Uterus (tissue), 4 donors: ENCODE measurements around the gene FCRL1. TPM values are rescaled to one million over a fixed set of nuclear protein-coding genes. Genes with fewer than 3 reads are reported as not detected.

Source experiments
- DNase-seq, 2 donors: peaks; one replicate each; pipeline ENCODE4 v3.0.0-alpha.2; 2019 to 2020
- H3K27ac ChIP-seq, 2 donors: fragments of 200-600 bp; sonication (generic); 1 replicate in 1 of 2; 2 replicates in 1 of 2; pipeline ENCODE4 v1.5.1; 2016 to 2018
- H3K27me3 ChIP-seq, 2 donors: fragments of 200-600 bp; sonication (generic); one replicate each; pipeline ENCODE4 v1.5.1; 2018 to 2019; ENCODE audit warnings: control low read depth in 1 of 2
- H3K36me3 ChIP-seq, 2 donors: fragments of 200-600 bp; sonication (generic); one replicate each; pipeline ENCODE4 v1.5.1; 2019; ENCODE audit warnings: control low read depth in 1 of 2
- H3K4me1 ChIP-seq, 2 donors: fragments of 200-600 bp; sonication (generic); one replicate each; pipeline ENCODE4 v1.5.1; 2018 to 2019; ENCODE audit warnings: control low read depth in 1 of 2
- H3K4me3 ChIP-seq, 2 donors: fragments of 200-600 bp; sonication (generic); 1 replicate in 1 of 2; 2 replicates in 1 of 2; pipeline ENCODE4 v1.5.1; 2018 to 2019; ENCODE audit warnings: mild to moderate bottlenecking in 1 of 2
- H3K9me3 ChIP-seq, 2 donors: fragments of 200-600 bp; sonication (generic); one replicate each; pipeline ENCODE4 v1.5.1; 2019; ENCODE audit warnings: control low read depth in 1 of 2
- POLR2A ChIP-seq, 2 donors: fragments of 450-650 bp; IDR thresholded peaks; one replicate each; pipeline ENCODE4 v1.6.1; 2016; ENCODE audit warnings: antibody characterized with exemption in 2 of 2, mild to moderate bottlenecking in 1 of 2, moderate library complexity in 1 of 2
- intact Hi-C: fragments of 100-400 bp; cut with DNase I; formaldehyde crosslinking; loops from one replicate; pipeline ENCODE4 v1.15.1; 2023; ENCODE audit warnings: low total_unique reads
- total RNA-seq, 4 donors: library from RNA; depleted of rRNA in 3 of 4; stranded (reverse); fragments of >200 nt in 3 of 4; gene quantifications; one replicate each; pipeline versions ENCODE4 v1.1.0 to v1.2.4, GENCODE V29; 2014 to 2023
- TF ChIP-seq, protein P1 (sequence below), 4 experiments: fragments of 200-600 bp in 2 of 4; fragments of 450-650 bp in 2 of 4; sonication (generic) in 2 of 4; IDR thresholded peaks; one replicate each; pipeline ENCODE4 v1.5.1; 2016 to 2019; ENCODE audit warnings: antibody characterized with exemption in 4 of 4, mild to moderate bottlenecking in 2 of 4, moderate library complexity in 1 of 4
- donor health status: DM: yes; HTN: yes; CAD: no.

The FCRL1 gene, protein sequence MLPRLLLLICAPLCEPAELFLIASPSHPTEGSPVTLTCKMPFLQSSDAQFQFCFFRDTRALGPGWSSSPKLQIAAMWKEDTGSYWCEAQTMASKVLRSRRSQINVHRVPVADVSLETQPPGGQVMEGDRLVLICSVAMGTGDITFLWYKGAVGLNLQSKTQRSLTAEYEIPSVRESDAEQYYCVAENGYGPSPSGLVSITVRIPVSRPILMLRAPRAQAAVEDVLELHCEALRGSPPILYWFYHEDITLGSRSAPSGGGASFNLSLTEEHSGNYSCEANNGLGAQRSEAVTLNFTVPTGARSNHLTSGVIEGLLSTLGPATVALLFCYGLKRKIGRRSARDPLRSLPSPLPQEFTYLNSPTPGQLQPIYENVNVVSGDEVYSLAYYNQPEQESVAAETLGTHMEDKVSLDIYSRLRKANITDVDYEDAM
- 1 to 10 TPM in 1 of 4 donors, under 1 TPM in 1, not detected in 2; 0.27 to 1.1 TPM for total RNA-seq

DNA sequence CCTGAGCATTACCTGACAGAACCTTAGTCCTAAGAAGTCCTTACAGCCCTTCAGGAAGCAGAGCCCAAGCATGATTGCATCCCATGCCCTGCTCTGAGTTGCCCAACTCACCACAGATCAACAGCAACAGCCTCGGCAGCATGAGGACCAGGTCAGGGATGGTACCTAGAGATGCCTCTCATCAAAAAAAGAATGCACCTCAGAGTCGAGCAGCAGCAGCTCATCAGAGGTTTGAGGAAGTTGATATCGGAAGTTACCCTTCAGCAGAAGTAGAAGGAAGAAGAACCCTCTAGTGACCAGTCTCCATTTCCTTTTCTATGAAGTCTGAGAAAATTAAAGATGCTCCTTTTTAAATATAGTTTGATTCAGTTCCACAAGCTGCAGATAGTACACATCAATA lies at the start of gene FCRL1:
TSS of gene FCRL1 (minus strand) at position 225 of the 400 bp plus-strand sequence. CDS start at position 142, 83 bp downstream.
- no peak within 1 kb of the TSS for H3K4me3 ChIP-seq

GRCh38 chr1:157868654-157869053 lies 48.7 kb upstream of the FCRL1 start:
- no peak overlapping the region for H3K4me3 ChIP-seq
- H3K4me1 ChIP-seq, result no peaks in the 10 kb centered on the region
- no peaks in the 10 kb centered on the region for H3K36me3 ChIP-seq
- H3K9me3 ChIP-seq, result no peaks in the 10 kb centered on the region
- H3K27me3 ChIP-seq, result no peaks in the 10 kb centered on the region
- TF ChIP-seq, protein P1, sequence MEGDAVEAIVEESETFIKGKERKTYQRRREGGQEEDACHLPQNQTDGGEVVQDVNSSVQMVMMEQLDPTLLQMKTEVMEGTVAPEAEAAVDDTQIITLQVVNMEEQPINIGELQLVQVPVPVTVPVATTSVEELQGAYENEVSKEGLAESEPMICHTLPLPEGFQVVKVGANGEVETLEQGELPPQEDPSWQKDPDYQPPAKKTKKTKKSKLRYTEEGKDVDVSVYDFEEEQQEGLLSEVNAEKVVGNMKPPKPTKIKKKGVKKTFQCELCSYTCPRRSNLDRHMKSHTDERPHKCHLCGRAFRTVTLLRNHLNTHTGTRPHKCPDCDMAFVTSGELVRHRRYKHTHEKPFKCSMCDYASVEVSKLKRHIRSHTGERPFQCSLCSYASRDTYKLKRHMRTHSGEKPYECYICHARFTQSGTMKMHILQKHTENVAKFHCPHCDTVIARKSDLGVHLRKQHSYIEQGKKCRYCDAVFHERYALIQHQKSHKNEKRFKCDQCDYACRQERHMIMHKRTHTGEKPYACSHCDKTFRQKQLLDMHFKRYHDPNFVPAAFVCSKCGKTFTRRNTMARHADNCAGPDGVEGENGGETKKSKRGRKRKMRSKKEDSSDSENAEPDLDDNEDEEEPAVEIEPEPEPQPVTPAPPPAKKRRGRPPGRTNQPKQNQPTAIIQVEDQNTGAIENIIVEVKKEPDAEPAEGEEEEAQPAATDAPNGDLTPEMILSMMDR (IDR thresholded peaks at IDR 0.05), result no peak
- intact Hi-C loops, result no loop called here
- no peak for DNase-seq
- no peak overlapping the region for H3K27ac ChIP-seq

More for the DNA sequence above, at the start of gene FCRL1:
- Histone ChIP-seq H3K27me3 (no peaks in the 10 kb centered on the region), H3K4me1 (no peaks in the 10 kb centered on the region), H3K27ac (no peak within 1 kb of the TSS), H3K36me3 (no peaks in the 10 kb centered on the region), H3K9me3 (no peaks in the 10 kb centered on the region)
- intact Hi-C loops, result no loop called here
- no peak for DNase-seq
- TF ChIP-seq, protein P1 (IDR thresholded peaks at IDR 0.05), result no peak
- no peak for TF ChIP-seq POLR2A (IDR thresholded peaks at IDR 0.05)

DNA sequence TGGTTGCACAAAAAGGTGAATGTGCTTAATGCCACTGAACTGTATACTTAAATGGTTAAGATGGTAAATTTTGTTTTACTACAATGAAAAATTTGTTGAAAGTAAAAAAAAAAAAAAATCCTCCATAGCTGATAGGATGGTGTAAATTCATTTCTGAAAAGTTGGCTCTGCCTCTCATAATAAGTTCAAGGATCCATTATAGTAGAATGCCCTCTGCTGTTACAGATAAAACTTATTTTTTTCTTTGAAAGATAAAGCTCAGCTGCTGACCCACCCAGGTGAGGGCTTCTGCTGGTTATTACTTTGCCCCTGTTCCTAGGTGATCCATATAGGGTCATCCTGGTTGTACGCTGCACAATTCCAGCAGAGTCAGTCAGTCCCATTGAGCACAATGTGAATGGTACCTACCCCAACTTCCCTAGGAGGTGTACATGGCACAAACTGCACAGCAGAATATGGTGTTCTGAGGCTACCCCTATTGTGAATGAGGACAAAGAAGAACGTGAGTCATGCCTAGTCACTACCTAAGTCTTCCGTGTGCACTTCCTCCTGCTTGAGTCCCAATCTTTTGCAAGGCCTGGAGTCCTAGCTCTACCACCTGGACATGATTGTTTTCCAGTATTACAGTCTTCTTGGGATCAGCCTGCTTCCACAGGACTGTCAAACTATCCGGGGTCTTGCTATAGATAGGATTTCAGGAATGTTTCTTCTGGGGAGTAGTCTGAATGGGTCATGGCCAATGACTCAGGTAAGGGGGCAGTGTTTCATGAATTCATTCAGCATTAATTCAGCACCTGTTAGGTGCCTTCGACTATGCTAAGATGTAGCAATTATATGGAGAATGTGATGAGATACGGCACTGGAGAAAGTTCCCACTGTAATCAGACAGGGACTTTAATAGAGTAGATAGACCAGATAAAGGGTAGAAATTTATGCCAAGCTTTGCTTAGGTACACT lies 42.5 kb upstream of the FCRL1 start:
- no peaks in the 10 kb centered on the region for H3K36me3 ChIP-seq
- no peaks in the 10 kb centered on the region for H3K4me1 ChIP-seq
- no peak overlapping the region for H3K4me3 ChIP-seq
- H3K9me3 ChIP-seq, result no peaks in the 10 kb centered on the region
- intact Hi-C loops, result no loop called here
- H3K27me3 ChIP-seq, result no peaks in the 10 kb centered on the region
- no peak for DNase-seq
- no peak overlapping the region for H3K27ac ChIP-seq
- no peak for TF ChIP-seq POLR2A (IDR thresholded peaks at IDR 0.05)
- TF ChIP-seq, protein P1 (IDR thresholded peaks at IDR 0.05), result no peak

DNA sequence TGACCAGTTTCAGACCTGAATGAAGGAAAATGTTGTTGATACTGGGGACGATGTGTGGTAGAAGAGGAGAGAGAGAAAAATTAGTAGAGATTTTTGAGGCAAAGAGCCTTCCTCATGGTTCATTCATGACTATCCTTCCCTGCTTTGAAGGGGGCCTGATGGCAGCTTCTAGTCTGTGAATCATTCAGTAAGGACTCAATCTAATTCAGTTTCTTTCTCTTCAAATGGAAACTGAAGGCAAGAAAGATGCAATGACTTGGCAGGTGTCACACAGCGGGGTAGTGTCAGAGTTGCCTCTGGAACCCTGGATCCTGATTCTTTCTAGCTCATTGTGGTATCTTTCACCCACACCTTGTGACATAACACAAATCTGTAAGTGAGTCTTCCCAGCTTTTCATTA lies 36.6 kb upstream of the FCRL1 start:
- no peaks in the 10 kb centered on the region for H3K27me3 ChIP-seq
- intact Hi-C loops, result no loop called here

More for the DNA sequence above, 36.6 kb upstream of the FCRL1 start:
- no peak for DNase-seq
- H3K36me3 ChIP-seq, result no peaks in the 10 kb centered on the region
- no peaks in the 10 kb centered on the region for H3K4me1 ChIP-seq
- TF ChIP-seq POLR2A (IDR thresholded peaks at IDR 0.05), result no peak
- TF ChIP-seq, protein P1 (IDR thresholded peaks at IDR 0.05), result no peak
- H3K4me3 ChIP-seq, result no peak overlapping the region
- H3K9me3 ChIP-seq, result no peaks in the 10 kb centered on the region
- no peak overlapping the region for H3K27ac ChIP-seq
